ENCODE results near the gene TMEM14C. TPM values are rescaled to one million over a fixed set of nuclear protein-coding genes. Genes with fewer than 3 reads are reported as not detected.

TMEM14C gene
- total RNA-seq, 1 donor from 2014 or later: 63.2 TPM

- no peak for DNase-seq (ENCODE audit: low spot score, unreplicated experiment)
- H3K27ac Mint-ChIP-seq: peak overlapping the region; percentile 100
- no peaks in the 10 kb centered on the region for H3K36me3 Mint-ChIP-seq (ENCODE audit: insufficient read depth)
- no peaks in the 10 kb centered on the region for H3K9me3 Mint-ChIP-seq (ENCODE audit: low read depth)
- TF ChIP-seq CTCF (IDR thresholded peaks at IDR 0.05; ENCODE audit: unreplicated experiment): no peak
- H3K4me1 Mint-ChIP-seq (ENCODE audit: low read depth): peaks cover 45% of the 10 kb centered on the region
- H3K27me3 Mint-ChIP-seq: no peaks in the 10 kb centered on the region
- H3K4me3 Mint-ChIP-seq (ENCODE audit: low read depth): peak overlapping the region; percentile 97
Measured at GRCh38 chr6:10692965-10693538, 29.8 kb upstream of the TMEM14C start.

DNA sequence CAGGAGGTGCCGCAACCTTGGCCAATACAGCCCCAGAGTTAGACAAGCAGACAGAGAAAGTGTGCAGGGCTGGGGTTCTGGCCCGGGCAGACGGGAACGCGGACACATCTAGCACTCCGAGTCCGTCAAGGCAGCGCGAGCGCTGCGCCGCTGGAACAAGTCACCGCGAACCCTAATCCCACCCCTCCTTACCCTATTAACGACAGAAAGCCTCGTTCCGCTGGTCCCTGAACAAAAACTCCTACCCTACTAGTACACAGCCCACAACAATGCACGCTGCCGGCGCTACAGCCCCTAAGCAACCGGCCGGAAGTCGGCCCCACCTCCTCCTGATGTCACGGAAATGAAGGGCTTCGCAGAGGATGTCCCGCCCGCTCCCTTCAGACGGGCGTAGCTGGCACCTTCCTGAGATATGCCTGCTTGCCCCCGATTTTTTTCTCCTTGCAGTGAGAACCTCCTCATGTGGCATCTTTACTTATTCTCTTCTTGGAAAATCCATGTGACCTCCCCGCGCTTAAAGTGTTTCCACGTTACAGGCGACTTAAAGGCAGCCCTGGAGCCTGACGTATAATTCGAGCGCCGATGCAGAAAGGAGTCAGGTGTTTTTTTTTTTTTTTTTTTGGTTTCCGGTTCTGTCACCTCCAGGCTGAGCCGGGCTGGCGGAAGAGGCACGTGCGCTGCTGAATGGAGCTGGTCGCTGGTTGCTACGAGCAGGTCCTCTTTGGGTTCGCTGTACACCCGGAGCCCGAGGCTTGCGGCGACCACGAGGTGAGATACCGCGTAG is 28.4 kb upstream of the TMEM14C start, which contains the start of the genes C6orf52 and PAK1IP1:
Gene C6orf52 (minus strand): TSS at position 315 of the 784 bp plus-strand sequence. CDS start 7,066 bp downstream, outside the sequence.
Gene PAK1IP1 (plus strand): TSS at position 671 of the 784 bp plus-strand sequence. CDS start 14 bp downstream, at position 685.
- TF ChIP-seq CTCF (IDR thresholded peaks at IDR 0.05; ENCODE audit: unreplicated experiment): no peak
- DNase-seq (ENCODE audit: low spot score, unreplicated experiment): peak; percentile 66
- H3K4me1 Mint-ChIP-seq (ENCODE audit: low read depth): peaks cover 40% of the 10 kb centered on the region
- H3K27me3 Mint-ChIP-seq: no peaks in the 10 kb centered on the region
- peaks cover 2% of the 10 kb centered on the region for H3K36me3 Mint-ChIP-seq (ENCODE audit: insufficient read depth)
- H3K9me3 Mint-ChIP-seq (ENCODE audit: low read depth): no peaks in the 10 kb centered on the region
- H3K4me3 Mint-ChIP-seq (ENCODE audit: low read depth): peak within 1 kb of the TSS; percentile 97
- peak within 1 kb of the TSS; percentile 100 for H3K27ac Mint-ChIP-seq

GRCh38 chr6:10695086-10695657 is 27.7 kb upstream of the TMEM14C start:
- Mint-ChIP-seq H3K9me3 (ENCODE audit: low read depth) (no peaks in the 10 kb centered on the region), H3K4me3 (ENCODE audit: low read depth) (peak overlapping the region; percentile 97), H3K36me3 (ENCODE audit: insufficient read depth) (peaks cover 2% of the 10 kb centered on the region), H3K4me1 (ENCODE audit: low read depth) (peaks cover 33% of the 10 kb centered on the region), H3K27ac (peak overlapping the region; percentile 100), H3K27me3 (no peaks in the 10 kb centered on the region)
- TF ChIP-seq CTCF (IDR thresholded peaks at IDR 0.05; ENCODE audit: unreplicated experiment): no peak
- DNase-seq (ENCODE audit: low spot score, unreplicated experiment): no peak

DNA sequence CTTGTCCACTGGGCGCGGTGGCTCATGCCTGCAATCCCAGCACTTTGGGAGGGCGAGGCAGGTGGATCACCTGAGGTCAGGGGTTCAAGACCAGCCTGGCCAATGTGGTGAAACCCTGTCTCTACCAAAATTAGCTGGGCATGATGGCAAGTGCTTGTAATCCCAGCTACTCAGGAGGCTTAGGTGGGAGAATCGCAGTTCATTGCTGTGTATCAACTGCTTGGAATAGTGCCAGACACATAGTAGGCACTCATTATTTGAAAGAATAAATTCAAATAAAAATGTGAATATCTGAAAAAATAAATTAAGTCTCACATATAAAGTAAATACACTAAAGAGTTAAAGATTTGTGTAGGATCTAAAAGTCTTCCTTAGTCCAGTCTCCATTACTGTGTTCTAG is 26.2 kb upstream of the TMEM14C start:
- no peak for DNase-seq (ENCODE audit: low spot score, unreplicated experiment)
- peaks cover 19% of the 10 kb centered on the region for H3K4me1 Mint-ChIP-seq (ENCODE audit: low read depth)
- no peaks in the 10 kb centered on the region for H3K27me3 Mint-ChIP-seq
- H3K9me3 Mint-ChIP-seq (ENCODE audit: low read depth): no peaks in the 10 kb centered on the region
- H3K4me3 Mint-ChIP-seq (ENCODE audit: low read depth): peak overlapping the region; percentile 97
- no peak for TF ChIP-seq CTCF (IDR thresholded peaks at IDR 0.05; ENCODE audit: unreplicated experiment)
- peaks cover 9% of the 10 kb centered on the region for H3K36me3 Mint-ChIP-seq (ENCODE audit: insufficient read depth)
- no peak overlapping the region for H3K27ac Mint-ChIP-seq

DNA sequence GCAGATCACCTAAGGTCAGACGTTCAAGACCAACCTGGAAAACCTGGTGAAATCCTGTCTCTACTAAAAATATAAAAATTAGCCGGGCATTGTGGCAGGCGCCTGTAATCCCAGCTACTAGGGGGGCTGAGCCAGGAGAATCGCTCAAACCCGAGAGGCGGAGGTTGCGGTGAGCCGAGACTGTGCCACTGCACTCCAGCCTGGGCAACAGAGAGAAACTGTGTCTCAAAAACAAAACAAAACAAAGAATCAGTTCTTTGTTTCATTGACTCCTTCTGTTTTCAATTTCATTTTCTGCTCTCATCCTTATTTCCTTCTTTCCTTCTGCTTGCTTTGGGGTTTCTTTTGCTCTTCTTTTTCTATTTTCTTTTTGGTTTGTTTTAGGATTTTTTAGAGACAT is 8.9 kb upstream of the TMEM14C start:
- Mint-ChIP-seq H3K4me3 (ENCODE audit: low read depth) (no peak overlapping the region), H3K9me3 (ENCODE audit: low read depth) (no peaks in the 10 kb centered on the region), H3K27me3 (no peaks in the 10 kb centered on the region), H3K4me1 (ENCODE audit: low read depth) (no peaks in the 10 kb centered on the region), H3K36me3 (ENCODE audit: insufficient read depth) (peaks cover 3% of the 10 kb centered on the region), H3K27ac (no peak overlapping the region)
- no peak for DNase-seq (ENCODE audit: low spot score, unreplicated experiment)
- no peak for TF ChIP-seq CTCF (IDR thresholded peaks at IDR 0.05; ENCODE audit: unreplicated experiment)
